HEK293 (cell line): ENCODE results near the gene TMEM141.

Experiments
- CTCF ChIA-PET: fragments of 350-600 bp; formaldehyde crosslinking; extraction: SDS; loops from one replicate; lab custom pipeline; 2021; ENCODE audit warnings: antibody characterized with exemption; lab: Yijun Ruan, JAX
- POLR2A ChIA-PET: fragments of 300-600 bp; formaldehyde crosslinking; extraction: SDS; loops from one replicate; lab custom pipeline; 2020; ENCODE audit warnings: antibody characterized with exemption, inconsistent platforms; lab: Yijun Ruan, JAX
- H3K27ac ChIP-seq: fragments of 200-500 bp; sonication (Bioruptor generic); 2 replicates; pipeline ENCODE4 v1.5.1; 2014; ENCODE audit warnings: low read depth, low read length, control low read depth, inconsistent platforms; ENCODE audit errors: extremely low read depth
- H3K36me3 ChIP-seq, 2 experiments: fragments of 200-500 bp in 1 of 2; sonication (Bioruptor generic) in 1 of 2; 1 replicate in 1 of 2; 2 replicates in 1 of 2; pipeline ENCODE4 v1.5.1; 2014 to 2017; ENCODE audit warnings: inconsistent platforms in 2 of 2, low read length in 2 of 2; ENCODE audit not compliant: control insufficient read depth in 2 of 2, insufficient read depth in 1 of 2
- H3K4me1 ChIP-seq: fragments of 200-500 bp; sonication (Bioruptor generic); 2 replicates; pipeline ENCODE4 v1.5.1; 2014; ENCODE audit warnings: mild to moderate bottlenecking, low read length, inconsistent platforms; ENCODE audit not compliant: control insufficient read depth, insufficient read depth
- H3K4me3 ChIP-seq: 2 replicates; pipeline ENCODE4 v1.5.1; 2011; ENCODE audit warnings: low read depth, mild to moderate bottlenecking, control low read depth, low read length, moderate library complexity
- H3K9me3 ChIP-seq: fragments of 200-500 bp; sonication (Bioruptor generic); 2 replicates; pipeline ENCODE4 v1.5.1; 2014; ENCODE audit warnings: low read depth, low read length, inconsistent platforms; ENCODE audit not compliant: control insufficient read depth, insufficient read depth
- BCL11A ChIP-seq: fragments of 450-650 bp; formaldehyde crosslinking; IDR thresholded peaks from 2 replicates; pipeline ENCODE4 v1.5.1; 2016; ENCODE audit warnings: low read depth, missing biosample characterization, missing genetic modification characterization
- BCL11B ChIP-seq: fragments of 450-650 bp; formaldehyde crosslinking; IDR thresholded peaks from 2 replicates; pipeline ENCODE4 v1.5.1; 2016; ENCODE audit warnings: low read depth, missing biosample characterization, missing genetic modification characterization
- IKZF3 ChIP-seq: fragments of 450-650 bp; IDR thresholded peaks from 2 replicates; pipeline ENCODE4 v1.5.0; 2018; ENCODE audit warnings: missing biosample characterization, mild to moderate bottlenecking, missing genetic modification characterization, moderate library complexity
- ZNF16 ChIP-seq: fragments of 450-650 bp; formaldehyde crosslinking; IDR thresholded peaks from 2 replicates; pipeline ENCODE4 v1.5.1; 2016; ENCODE audit warnings: low read depth, missing biosample characterization, missing genetic modification characterization
- ZNF175 ChIP-seq: fragments of 450-650 bp; formaldehyde crosslinking; IDR thresholded peaks from 2 replicates; pipeline ENCODE4 v1.5.1; 2016; ENCODE audit warnings: missing biosample characterization, missing genetic modification characterization
- ZNF292 ChIP-seq: fragments of 450-650 bp; formaldehyde crosslinking; IDR thresholded peaks from 2 replicates; pipeline ENCODE4 v1.5.1; 2016; ENCODE audit warnings: low read depth, missing biosample characterization, missing genetic modification characterization, borderline replicate concordance
- ZNF335 ChIP-seq: fragments of 450-650 bp; formaldehyde crosslinking; conservative IDR thresholded peaks from 2 replicates; pipeline ENCODE4 v1.5.1; 2016; ENCODE audit warnings: missing biosample characterization, missing genetic modification characterization
- ZNF366 ChIP-seq: fragments of 450-650 bp; formaldehyde crosslinking; conservative IDR thresholded peaks from 2 replicates; pipeline ENCODE4 v1.5.1; 2016; ENCODE audit warnings: missing biosample characterization, missing genetic modification characterization
- ZNF501 ChIP-seq: fragments of 450-650 bp; formaldehyde crosslinking; IDR thresholded peaks from 2 replicates; pipeline ENCODE4 v1.5.1; 2016; ENCODE audit warnings: missing biosample characterization, missing genetic modification characterization
- ZNF555 ChIP-seq: fragments of 450-650 bp; formaldehyde crosslinking; conservative IDR thresholded peaks from 2 replicates; pipeline ENCODE4 v1.5.1; 2017; ENCODE audit warnings: missing biosample characterization, mild to moderate bottlenecking, missing genetic modification characterization, inconsistent platforms
- ZNF596 ChIP-seq: fragments of 450-650 bp; IDR thresholded peaks from 2 replicates; pipeline ENCODE4 v1.5.0; 2018; ENCODE audit warnings: missing biosample characterization, mild to moderate bottlenecking, missing genetic modification characterization, moderate library complexity
- ZNF600 ChIP-seq: fragments of 450-650 bp; formaldehyde crosslinking; IDR thresholded peaks from 2 replicates; pipeline ENCODE4 v1.5.1; 2016; ENCODE audit warnings: missing biosample characterization, missing genetic modification characterization
- ZNF658 ChIP-seq: fragments of 450-650 bp; formaldehyde crosslinking; IDR thresholded peaks from 2 replicates; pipeline ENCODE4; 2016; ENCODE audit warnings: missing biosample characterization, missing genetic modification characterization
- ZNF747 ChIP-seq: fragments of 450-650 bp; formaldehyde crosslinking; IDR thresholded peaks from 2 replicates; pipeline ENCODE4 v1.5.1; 2016; ENCODE audit warnings: missing biosample characterization, missing genetic modification characterization
- ZNF777 ChIP-seq: fragments of 450-650 bp; formaldehyde crosslinking; IDR thresholded peaks from 2 replicates; pipeline ENCODE4 v1.5.1; 2017; ENCODE audit warnings: missing biosample characterization, missing genetic modification characterization, borderline replicate concordance
- ZNF792 ChIP-seq: fragments of 450-650 bp; formaldehyde crosslinking; IDR thresholded peaks from 2 replicates; pipeline ENCODE4 v1.5.1; 2016; ENCODE audit warnings: missing biosample characterization, missing genetic modification characterization
- ZSCAN16 ChIP-seq: fragments of 450-650 bp; formaldehyde crosslinking; IDR thresholded peaks from 2 replicates; pipeline ENCODE4 v1.5.1; 2016; ENCODE audit warnings: missing biosample characterization, missing genetic modification characterization
- TF ChIP-seq, protein P1 (sequence below): fragments of 450-650 bp; formaldehyde crosslinking; IDR thresholded peaks from 2 replicates; pipeline ENCODE4 v1.5.1; 2016; ENCODE audit warnings: missing biosample characterization, missing genetic modification characterization, borderline replicate concordance
- TF ChIP-seq, protein P2 (sequence below): fragments of 450-650 bp; formaldehyde crosslinking; IDR thresholded peaks from 2 replicates; pipeline ENCODE4 v1.5.1; 2016; ENCODE audit warnings: missing biosample characterization, missing genetic modification characterization, low read depth
- TF ChIP-seq, protein P3 (sequence below): sonication (generic); formaldehyde crosslinking; IDR thresholded peaks from 2 replicates; pipeline ENCODE4 v1.8.1; 2022; ENCODE audit warnings: mild to moderate bottlenecking, moderate library complexity, missing genetic modification reagents
- TF ChIP-seq, protein P4 (sequence below): IDR thresholded peaks from 2 replicates; pipeline ENCODE4 v1.6.1; 2011; ENCODE audit warnings: mild to moderate bottlenecking, low read depth, low read length, borderline replicate concordance

TMEM141 gene

DNA sequence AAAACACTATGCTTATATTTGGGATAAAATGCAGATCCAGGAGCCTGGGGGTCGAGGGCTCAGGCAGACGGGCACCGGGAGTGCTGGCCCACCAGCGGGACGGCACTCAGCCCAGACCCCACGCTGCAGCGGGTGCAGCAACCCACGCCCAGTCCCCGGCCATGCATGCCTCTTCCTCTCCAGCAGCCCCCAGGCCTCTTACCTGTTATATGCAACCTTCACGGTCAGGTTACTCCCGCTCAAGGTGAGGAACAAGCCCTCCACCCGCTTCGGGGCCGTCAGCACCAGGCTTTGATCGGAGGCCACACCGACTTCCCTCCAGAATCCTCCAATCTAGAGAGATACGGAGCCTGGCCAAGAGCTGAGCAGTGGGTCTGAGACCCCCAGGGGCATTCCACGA, 34.3 kb upstream of the TMEM141 start (continued):
- TF ChIP-seq, protein P1, sequence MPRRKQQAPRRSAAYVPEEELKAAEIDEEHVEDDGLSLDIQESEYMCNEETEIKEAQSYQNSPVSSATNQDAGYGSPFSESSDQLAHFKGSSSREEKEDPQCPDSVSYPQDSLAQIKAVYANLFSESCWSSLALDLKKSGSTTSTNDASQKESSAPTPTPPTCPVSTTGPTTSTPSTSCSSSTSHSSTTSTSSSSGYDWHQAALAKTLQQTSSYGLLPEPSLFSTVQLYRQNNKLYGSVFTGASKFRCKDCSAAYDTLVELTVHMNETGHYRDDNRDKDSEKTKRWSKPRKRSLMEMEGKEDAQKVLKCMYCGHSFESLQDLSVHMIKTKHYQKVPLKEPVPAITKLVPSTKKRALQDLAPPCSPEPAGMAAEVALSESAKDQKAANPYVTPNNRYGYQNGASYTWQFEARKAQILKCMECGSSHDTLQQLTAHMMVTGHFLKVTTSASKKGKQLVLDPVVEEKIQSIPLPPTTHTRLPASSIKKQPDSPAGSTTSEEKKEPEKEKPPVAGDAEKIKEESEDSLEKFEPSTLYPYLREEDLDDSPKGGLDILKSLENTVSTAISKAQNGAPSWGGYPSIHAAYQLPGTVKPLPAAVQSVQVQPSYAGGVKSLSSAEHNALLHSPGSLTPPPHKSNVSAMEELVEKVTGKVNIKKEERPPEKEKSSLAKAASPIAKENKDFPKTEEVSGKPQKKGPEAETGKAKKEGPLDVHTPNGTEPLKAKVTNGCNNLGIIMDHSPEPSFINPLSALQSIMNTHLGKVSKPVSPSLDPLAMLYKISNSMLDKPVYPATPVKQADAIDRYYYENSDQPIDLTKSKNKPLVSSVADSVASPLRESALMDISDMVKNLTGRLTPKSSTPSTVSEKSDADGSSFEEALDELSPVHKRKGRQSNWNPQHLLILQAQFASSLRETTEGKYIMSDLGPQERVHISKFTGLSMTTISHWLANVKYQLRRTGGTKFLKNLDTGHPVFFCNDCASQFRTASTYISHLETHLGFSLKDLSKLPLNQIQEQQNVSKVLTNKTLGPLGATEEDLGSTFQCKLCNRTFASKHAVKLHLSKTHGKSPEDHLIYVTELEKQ: no peak

DNA sequence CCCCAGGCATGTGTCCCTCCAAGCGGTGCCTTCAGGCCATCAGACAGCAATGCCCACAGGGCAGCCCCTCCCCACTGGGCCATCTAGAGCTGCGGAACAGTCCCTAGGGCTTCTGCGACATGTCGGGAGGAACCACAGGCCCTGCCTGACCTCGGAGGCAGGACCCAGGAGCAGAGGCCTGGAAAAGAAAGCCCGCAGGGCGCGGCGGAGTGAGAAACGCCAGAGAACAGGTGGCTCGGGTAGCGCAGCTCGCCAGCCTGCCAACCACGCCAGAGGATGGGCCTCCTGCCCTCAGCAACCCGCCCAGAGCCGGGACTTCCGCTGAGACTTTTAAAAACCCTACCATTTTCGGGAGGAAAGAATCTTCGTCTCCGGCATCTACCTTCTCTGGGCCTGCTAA, 33.8 kb upstream of the TMEM141 start:
- ChIA-PET CTCF (interaction anchor here (0.6 to 5.9 kb wide), 14 partner anchors 9 to 479 kb away, joined by 3 to 54 read pairs (median 4); partner anchors contain the start of gene LCN6), POLR2A (interaction anchor here (2.3 kb wide), 1 partner anchor 29 kb away, joined by 9 read pairs; no protein-coding TSS in a partner anchor)
- H3K4me3 ChIP-seq: no peak overlapping the region

DNA sequence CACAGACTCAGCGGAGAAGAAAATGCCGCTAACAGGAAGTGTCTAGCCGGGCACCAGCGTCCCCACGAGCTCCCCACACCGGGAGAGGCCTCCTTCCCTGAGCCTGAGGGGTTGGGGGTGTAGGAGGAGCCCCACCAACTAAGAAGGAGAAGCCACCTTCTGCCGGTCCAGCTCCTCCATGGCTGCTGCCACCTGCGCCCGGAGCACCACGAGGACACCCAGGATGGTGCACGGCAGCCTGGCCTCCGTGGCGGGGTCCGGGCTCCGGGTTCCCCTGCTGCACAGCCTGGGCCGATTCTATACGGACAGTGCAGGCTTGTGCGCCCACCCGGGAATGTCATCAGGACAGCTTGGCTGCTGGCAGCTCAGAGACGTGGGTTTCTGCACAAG, 33.4 kb upstream of the TMEM141 start:
- Histone ChIP-seq H3K4me1 (no peaks in the 10 kb centered on the region), H3K27ac (no peak overlapping the region), H3K36me3 (no peaks in the 10 kb centered on the region), H3K4me3 (no peak overlapping the region)
- CTCF ChIA-PET: interaction anchor here (0.6 to 5.9 kb wide), 20 partner anchors 9 to 479 kb away, joined by 3 to 54 read pairs (median 5); partner anchors contain the start of gene LCN6
- no peak for TF ChIP-seq ZNF175 (tag by site-specific recombination)
- TF ChIP-seq, all 188 proteins: peak for 0
- POLR2A ChIA-PET: interaction anchor here (2.3 kb wide), 1 partner anchor 30 kb away, joined by 9 read pairs; no protein-coding TSS in a partner anchor
- no peaks in the 10 kb centered on the region for H3K9me3 ChIP-seq

More for the DNA sequence above, 33.8 kb upstream of the TMEM141 start:
- H3K27ac ChIP-seq: no peak overlapping the region
- no peaks in the 10 kb centered on the region for H3K36me3 ChIP-seq
- no peaks in the 10 kb centered on the region for H3K4me1 ChIP-seq
- TF ChIP-seq ZNF792 (tag by site-specific recombination) (no peak), ZNF747 (tag by site-specific recombination) (no peak), ZNF366 (tag by site-specific recombination) (no peak), ZNF501 (no peak), ZNF596 (tag by site-specific recombination) (no peak), IKZF3 (no peak), BCL11B (no peak), ZNF777 (tag by site-specific recombination) (no peak), ZNF292 (tag by site-specific recombination) (no peak), ZNF658 (no peak), ZNF16 (tag by site-specific recombination) (no peak), ZNF600 (tag by site-specific recombination) (no peak), ZNF555 (tag by site-specific recombination) (no peak), ZSCAN16 (tag by site-specific recombination) (no peak), ZNF335 (tag by site-specific recombination) (no peak), BCL11A (tag by site-specific recombination) (no peak)
- TF ChIP-seq, protein P2, sequence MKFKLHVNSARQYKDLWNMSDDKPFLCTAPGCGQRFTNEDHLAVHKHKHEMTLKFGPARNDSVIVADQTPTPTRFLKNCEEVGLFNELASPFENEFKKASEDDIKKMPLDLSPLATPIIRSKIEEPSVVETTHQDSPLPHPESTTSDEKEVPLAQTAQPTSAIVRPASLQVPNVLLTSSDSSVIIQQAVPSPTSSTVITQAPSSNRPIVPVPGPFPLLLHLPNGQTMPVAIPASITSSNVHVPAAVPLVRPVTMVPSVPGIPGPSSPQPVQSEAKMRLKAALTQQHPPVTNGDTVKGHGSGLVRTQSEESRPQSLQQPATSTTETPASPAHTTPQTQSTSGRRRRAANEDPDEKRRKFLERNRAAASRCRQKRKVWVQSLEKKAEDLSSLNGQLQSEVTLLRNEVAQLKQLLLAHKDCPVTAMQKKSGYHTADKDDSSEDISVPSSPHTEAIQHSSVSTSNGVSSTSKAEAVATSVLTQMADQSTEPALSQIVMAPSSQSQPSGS (tag by site-specific recombination): no peak
- TF ChIP-seq, protein P3, sequence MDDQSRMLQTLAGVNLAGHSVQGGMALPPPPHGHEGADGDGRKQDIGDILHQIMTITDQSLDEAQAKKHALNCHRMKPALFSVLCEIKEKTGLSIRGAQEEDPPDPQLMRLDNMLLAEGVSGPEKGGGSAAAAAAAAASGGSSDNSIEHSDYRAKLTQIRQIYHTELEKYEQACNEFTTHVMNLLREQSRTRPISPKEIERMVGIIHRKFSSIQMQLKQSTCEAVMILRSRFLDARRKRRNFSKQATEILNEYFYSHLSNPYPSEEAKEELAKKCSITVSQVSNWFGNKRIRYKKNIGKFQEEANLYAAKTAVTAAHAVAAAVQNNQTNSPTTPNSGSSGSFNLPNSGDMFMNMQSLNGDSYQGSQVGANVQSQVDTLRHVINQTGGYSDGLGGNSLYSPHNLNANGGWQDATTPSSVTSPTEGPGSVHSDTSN: no peak
- TF ChIP-seq, protein P4, sequence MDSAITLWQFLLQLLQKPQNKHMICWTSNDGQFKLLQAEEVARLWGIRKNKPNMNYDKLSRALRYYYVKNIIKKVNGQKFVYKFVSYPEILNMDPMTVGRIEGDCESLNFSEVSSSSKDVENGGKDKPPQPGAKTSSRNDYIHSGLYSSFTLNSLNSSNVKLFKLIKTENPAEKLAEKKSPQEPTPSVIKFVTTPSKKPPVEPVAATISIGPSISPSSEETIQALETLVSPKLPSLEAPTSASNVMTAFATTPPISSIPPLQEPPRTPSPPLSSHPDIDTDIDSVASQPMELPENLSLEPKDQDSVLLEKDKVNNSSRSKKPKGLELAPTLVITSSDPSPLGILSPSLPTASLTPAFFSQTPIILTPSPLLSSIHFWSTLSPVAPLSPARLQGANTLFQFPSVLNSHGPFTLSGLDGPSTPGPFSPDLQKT: no peak
- no peaks in the 10 kb centered on the region for H3K9me3 ChIP-seq
